ENCODE data around the gene CDKN2B-AS1.

GRCh38 chr9:21988056-21988990, 6.3 kb upstream of the CDKN2B-AS1 start:
- TF ChIP-seq EZH2 (IDR thresholded peaks at IDR 0.05; ENCODE audit: insufficient read depth, poor library complexity, severe bottlenecking) (no peak), EZH2phosphoT487 (IDR thresholded peaks at IDR 0.05; ENCODE audit: insufficient read depth, low read depth) (no peak)

All from GM23248 (cell line).